GM21528 (cell line): ENCODE data around the gene NPDC1.
A peak's percentile ranks its signal among the peaks of the same experiment; 100 is the strongest.

Source experiments
- ATAC-seq: cut with Tn5 transposase; IDR thresholded peaks from one replicate; pipeline ENCODE4 v1.9.1; 2021; ENCODE audit warnings: mild to moderate bottlenecking, moderate library complexity; ENCODE audit not compliant: unreplicated experiment, low FRiP score

NPDC1 gene

GRCh38 chr9:136997371-136997770, 48.6 kb downstream of the NPDC1 start:
- no peak for ATAC-seq

GRCh38 chr9:136996361-136997292, 49.4 kb downstream of the NPDC1 start, which contains the start of gene CLIC3:
Gene CLIC3 (minus strand): TSS chr9:136996568. CDS start chr9:136996543, 25 bp downstream.
- ATAC-seq, result no peak

GRCh38 chr9:136995772-136996311, 50.1 kb downstream of the NPDC1 start:
- no peak for ATAC-seq

- ATAC-seq, result no peak
Measured at GRCh38 chr9:136995362-136995761, 50.6 kb downstream of the NPDC1 start.

- ATAC-seq, result no peak
Measured at GRCh38 chr9:136994888-136995230, 51.1 kb downstream of the NPDC1 start.

- no peak for ATAC-seq
Measured at GRCh38 chr9:136994180-136994887, 51.6 kb downstream of the NPDC1 start.

GRCh38 chr9:136992819-136993369, 53.1 kb downstream of the NPDC1 start:
- no peak for ATAC-seq

- ATAC-seq, result peak; percentile 69
Measured at GRCh38 chr9:136991993-136992818, 53.8 kb downstream of the NPDC1 start, which contains the start of gene PAXX. Gene PAXX (plus strand): TSS chr9:136992422. CDS start chr9:136992444, 22 bp downstream.

GRCh38 chr9:136990242-136990911, 55.6 kb downstream of the NPDC1 start:
- ATAC-seq, result no peak
